OCI-LY3 (cell line): ENCODE measurements around the gene GSTK1.

Experiments
- EZH2phosphoT487 ChIP-seq: fragments of 200-600 bp; shearing (Covaris generic); IDR thresholded peaks from 2 replicates; pipeline ENCODE4 v1.6.1; 2018; ENCODE audit warnings: antibody characterized with exemption, mixed run types, low read depth
- TF ChIP-seq, protein P1 (sequence below): fragments of 200-600, 300-600 bp; sonication (generic); IDR thresholded peaks from 2 replicates; pipeline ENCODE4 v1.5.1; 2014; ENCODE audit warnings: antibody characterized with exemption, low read length, low read depth

DNA sequence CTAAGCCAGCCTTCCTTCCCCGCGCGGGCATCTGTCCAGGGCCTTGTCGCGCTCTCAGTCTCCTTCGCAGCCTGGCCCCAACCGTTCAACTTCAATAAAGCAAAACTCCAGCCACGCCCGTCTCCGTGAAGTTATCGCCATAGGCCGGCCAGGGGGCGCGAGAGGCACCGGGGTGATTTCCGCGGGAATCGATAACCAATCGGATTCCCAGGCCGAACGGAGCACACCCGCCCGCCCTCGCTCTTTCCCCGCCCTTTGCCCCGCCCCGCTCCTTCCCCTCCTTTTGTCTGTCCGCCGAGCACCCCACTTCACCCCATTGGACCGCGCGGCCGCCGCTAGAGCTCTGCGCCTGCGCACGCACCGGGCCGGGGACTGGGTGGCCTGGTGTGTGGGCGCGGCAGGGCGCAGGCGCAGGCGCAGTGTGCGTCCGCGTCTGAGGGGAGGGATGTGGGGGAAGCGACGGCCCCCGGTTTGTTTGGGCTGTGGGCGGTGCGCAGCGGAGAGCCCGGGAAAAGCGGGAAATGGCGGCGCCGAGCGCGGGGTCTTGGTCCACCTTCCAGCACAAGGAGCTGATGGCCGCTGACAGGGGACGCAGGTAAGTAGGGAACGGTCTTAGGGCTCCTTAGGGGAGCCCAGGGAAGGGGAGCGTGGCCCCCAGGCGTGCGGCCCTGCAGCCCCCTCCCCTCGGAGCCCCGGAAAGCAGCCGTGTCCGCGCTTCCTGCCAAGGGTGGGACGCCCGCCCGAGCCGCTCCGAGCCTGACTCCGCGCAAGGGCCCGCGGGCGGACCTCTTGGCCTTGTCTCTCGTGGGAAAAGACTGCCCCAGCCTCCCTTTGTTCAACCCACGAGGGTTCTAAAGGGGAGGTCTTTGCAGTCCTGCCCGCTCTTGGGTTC is 24.9 kb downstream of the GSTK1 start, which contains the start of gene CASP2:
- TF ChIP-seq, protein P1, sequence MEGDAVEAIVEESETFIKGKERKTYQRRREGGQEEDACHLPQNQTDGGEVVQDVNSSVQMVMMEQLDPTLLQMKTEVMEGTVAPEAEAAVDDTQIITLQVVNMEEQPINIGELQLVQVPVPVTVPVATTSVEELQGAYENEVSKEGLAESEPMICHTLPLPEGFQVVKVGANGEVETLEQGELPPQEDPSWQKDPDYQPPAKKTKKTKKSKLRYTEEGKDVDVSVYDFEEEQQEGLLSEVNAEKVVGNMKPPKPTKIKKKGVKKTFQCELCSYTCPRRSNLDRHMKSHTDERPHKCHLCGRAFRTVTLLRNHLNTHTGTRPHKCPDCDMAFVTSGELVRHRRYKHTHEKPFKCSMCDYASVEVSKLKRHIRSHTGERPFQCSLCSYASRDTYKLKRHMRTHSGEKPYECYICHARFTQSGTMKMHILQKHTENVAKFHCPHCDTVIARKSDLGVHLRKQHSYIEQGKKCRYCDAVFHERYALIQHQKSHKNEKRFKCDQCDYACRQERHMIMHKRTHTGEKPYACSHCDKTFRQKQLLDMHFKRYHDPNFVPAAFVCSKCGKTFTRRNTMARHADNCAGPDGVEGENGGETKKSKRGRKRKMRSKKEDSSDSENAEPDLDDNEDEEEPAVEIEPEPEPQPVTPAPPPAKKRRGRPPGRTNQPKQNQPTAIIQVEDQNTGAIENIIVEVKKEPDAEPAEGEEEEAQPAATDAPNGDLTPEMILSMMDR: peak; percentile 33
- TF ChIP-seq EZH2phosphoT487: no peak
